Caco-2 (cell line): Measurements from ENCODE around the gene ARPC4. TPM values are rescaled to one million over a fixed set of nuclear protein-coding genes. Genes with fewer than 3 reads are reported as not detected.

Experiments used
- BruUV-seq: library from RNA; stranded (reverse); fragments of 400-500 nt; replicated peaks from 2 replicates; lab custom pipeline; 2021; lab: Mats Ljungman, UMichigan
- CTCF ChIA-PET: fragments of 300-600 bp; sonication (Branson Sonifier 250); formaldehyde crosslinking; loops from one replicate; lab custom pipeline; 2022; ENCODE audit warnings: antibody characterized with exemption; lab: Charles Lee
- POLR2A ChIA-PET: fragments of 300-600 bp; sonication (Branson Sonifier 250); formaldehyde crosslinking; loops from one replicate; lab custom pipeline; 2022; ENCODE audit warnings: antibody characterized with exemption; lab: Charles Lee
- DNase-seq, 2 experiments: peaks; one replicate each; pipeline versions ENCODE4 v3.0.0 to v3.0.0-alpha.2; 2020 to 2022
- H3K27me3 ChIP-seq: replicated peaks from 2 replicates; pipeline ENCODE4 v1.6.0; 2011; ENCODE audit warnings: low read length; ENCODE audit not compliant: control insufficient read depth, insufficient read depth
- H3K36me3 ChIP-seq: 2 replicates; pipeline ENCODE4 v1.5.1; 2011; ENCODE audit warnings: low read length; ENCODE audit not compliant: control insufficient read depth, insufficient read depth
- H3K4me1 ChIP-seq: fragments of 250-450 bp; sonication (Bioruptor Pico); 2 replicates; pipeline ENCODE4 v1.5.1; 2020; ENCODE audit warnings: mild to moderate bottlenecking
- H3K4me3 ChIP-seq: 2 replicates; pipeline ENCODE4 v1.5.1; 2011; ENCODE audit warnings: low read depth, mild to moderate bottlenecking, control low read depth, low read length
- H3K9me3 ChIP-seq: fragments of 250-450 bp; sonication (Bioruptor Pico); 2 replicates; pipeline ENCODE4 v1.5.1; 2020; ENCODE audit warnings: mild to moderate bottlenecking, moderate library complexity
- H3K27ac Mint-ChIP-seq: one replicate; pipeline ENCODE4 v1.8.0; 2022; ENCODE audit warnings: mixed read lengths; ENCODE audit not compliant: unreplicated experiment
- H3K27me3 Mint-ChIP-seq: one replicate; pipeline ENCODE4 v1.8.0; 2022; ENCODE audit warnings: mixed read lengths; ENCODE audit not compliant: insufficient read depth, unreplicated experiment
- H3K36me3 Mint-ChIP-seq: one replicate; pipeline ENCODE4 v1.8.0; 2022; ENCODE audit warnings: mild to moderate bottlenecking, mixed read lengths; ENCODE audit not compliant: insufficient read depth, unreplicated experiment
- H3K4me1 Mint-ChIP-seq: one replicate; pipeline ENCODE4 v1.8.0; 2022; ENCODE audit warnings: low read depth, mixed read lengths; ENCODE audit not compliant: unreplicated experiment
- H3K4me3 Mint-ChIP-seq: one replicate; pipeline ENCODE4 v1.8.0; 2022; ENCODE audit warnings: mild to moderate bottlenecking, moderate library complexity, mixed read lengths; ENCODE audit not compliant: unreplicated experiment
- H3K9me3 Mint-ChIP-seq: one replicate; pipeline ENCODE4 v1.8.0; 2022; ENCODE audit warnings: mixed read lengths; ENCODE audit not compliant: unreplicated experiment
- intact Hi-C: fragments of 100-400 bp; cut with micrococcal nuclease; formaldehyde crosslinking; loops from one replicate; pipeline ENCODE4 v1.10.0; 2022; ENCODE audit not compliant: unreplicated experiment
- total RNA-seq: library from RNA; stranded (reverse); gene quantifications from 2 replicates; pipeline ENCODE4 v1.2.3, GENCODE V29; 2022
- TF ChIP-seq, protein P1 (sequence below), 2 experiments: fragments of 200-600 bp in 1 of 2; IDR thresholded peaks; 1 replicate in 1 of 2; 2 replicates in 1 of 2; pipeline versions ENCODE4 v1.5.1 to v1.8.0; 2011 to 2022; ENCODE audit warnings: antibody characterized with exemption in 1 of 2, control low read depth in 1 of 2, inconsistent platforms in 1 of 2, low read depth in 1 of 2, low read length in 1 of 2, mild to moderate bottlenecking in 1 of 2, moderate library complexity in 1 of 2; ENCODE audit not compliant: insufficient read depth in 1 of 2, severe bottlenecking in 1 of 2, unreplicated experiment in 1 of 2

The ARPC4 gene
- total RNA-seq, 1 experiment from 2014 or later, result 158 TPM

DNA sequence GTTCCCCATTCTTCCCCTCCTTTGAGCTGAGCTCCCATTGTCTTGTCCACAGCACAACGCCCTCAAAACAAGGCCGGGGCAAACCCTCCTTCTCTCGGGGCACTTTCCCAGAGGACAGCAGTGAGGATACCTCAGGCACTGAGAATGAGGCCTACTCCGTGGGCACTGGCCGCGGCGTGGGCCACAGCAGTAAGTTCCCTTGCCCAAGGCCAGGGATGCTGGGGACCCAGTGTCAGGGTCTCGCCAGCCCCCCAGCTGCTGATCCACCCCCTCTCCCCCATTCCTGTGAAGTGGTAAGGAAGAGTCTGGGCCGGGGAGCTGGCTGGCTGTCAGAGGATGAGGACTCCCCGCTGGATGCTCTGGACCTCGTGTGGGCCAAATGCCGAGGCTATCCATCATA is 47.4 kb upstream of the ARPC4 start:
- intact Hi-C loops, result no loop called here
- H3K36me3 ChIP-seq, result peaks cover 5% of the 10 kb centered on the region
- H3K27ac Mint-ChIP-seq, result no peak overlapping the region

DNA sequence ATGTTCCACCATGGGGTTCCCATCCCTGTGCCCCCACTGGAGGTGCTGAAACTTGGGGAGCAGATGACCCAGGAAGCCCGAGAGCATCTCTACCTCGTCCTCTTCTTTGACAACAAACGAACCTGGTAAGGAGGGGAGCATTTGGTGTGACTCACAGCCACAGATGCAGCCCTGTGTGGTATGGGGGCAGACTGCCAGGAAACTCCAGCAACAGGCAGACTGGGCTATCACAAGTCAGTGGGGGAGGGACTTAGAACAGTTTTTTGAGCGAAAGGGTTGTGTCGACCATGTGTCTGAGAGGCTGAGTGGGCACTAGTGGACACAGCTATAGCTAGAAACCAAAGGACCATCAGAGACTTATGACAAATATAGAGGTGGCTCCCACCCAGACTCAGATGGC is 46.6 kb upstream of the ARPC4 start:
- TF ChIP-seq, protein P1, sequence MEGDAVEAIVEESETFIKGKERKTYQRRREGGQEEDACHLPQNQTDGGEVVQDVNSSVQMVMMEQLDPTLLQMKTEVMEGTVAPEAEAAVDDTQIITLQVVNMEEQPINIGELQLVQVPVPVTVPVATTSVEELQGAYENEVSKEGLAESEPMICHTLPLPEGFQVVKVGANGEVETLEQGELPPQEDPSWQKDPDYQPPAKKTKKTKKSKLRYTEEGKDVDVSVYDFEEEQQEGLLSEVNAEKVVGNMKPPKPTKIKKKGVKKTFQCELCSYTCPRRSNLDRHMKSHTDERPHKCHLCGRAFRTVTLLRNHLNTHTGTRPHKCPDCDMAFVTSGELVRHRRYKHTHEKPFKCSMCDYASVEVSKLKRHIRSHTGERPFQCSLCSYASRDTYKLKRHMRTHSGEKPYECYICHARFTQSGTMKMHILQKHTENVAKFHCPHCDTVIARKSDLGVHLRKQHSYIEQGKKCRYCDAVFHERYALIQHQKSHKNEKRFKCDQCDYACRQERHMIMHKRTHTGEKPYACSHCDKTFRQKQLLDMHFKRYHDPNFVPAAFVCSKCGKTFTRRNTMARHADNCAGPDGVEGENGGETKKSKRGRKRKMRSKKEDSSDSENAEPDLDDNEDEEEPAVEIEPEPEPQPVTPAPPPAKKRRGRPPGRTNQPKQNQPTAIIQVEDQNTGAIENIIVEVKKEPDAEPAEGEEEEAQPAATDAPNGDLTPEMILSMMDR (IDR thresholded peaks at IDR 0.05; ENCODE audit: insufficient read depth in 1 of 2, low read depth in 1 of 2, low read length in 1 of 2, severe bottlenecking in 1 of 2, unreplicated experiment in 1 of 2), result no peak
- POLR2A ChIA-PET, result no interaction called here
- no peak overlapping the region for H3K4me3 Mint-ChIP-seq

More for the DNA sequence above, 47.4 kb upstream of the ARPC4 start:
- no TSS peak for BruUV-seq
- Histone ChIP-seq H3K27me3 (no peaks in the 10 kb centered on the region), H3K9me3 (no peaks in the 10 kb centered on the region), H3K4me1 (0 out of 2 replicates have a peak, but pooled peaks cover 4% of the 10 kb centered on the region), H3K4me3 (no peak overlapping the region)
- Mint-ChIP-seq H3K27me3 (no peaks in the 10 kb centered on the region), H3K9me3 (no peaks in the 10 kb centered on the region), H3K4me3 (no peak overlapping the region), H3K4me1 (no peaks in the 10 kb centered on the region), H3K36me3 (peaks cover 39% of the 10 kb centered on the region)
- TF ChIP-seq, protein P1 (IDR thresholded peaks at IDR 0.05; ENCODE audit: insufficient read depth in 1 of 2, low read depth in 1 of 2, low read length in 1 of 2, severe bottlenecking in 1 of 2, unreplicated experiment in 1 of 2), result no peak
- no peak for DNase-seq
- CTCF ChIA-PET, result no interaction called here
- POLR2A ChIA-PET, result no interaction called here

DNA sequence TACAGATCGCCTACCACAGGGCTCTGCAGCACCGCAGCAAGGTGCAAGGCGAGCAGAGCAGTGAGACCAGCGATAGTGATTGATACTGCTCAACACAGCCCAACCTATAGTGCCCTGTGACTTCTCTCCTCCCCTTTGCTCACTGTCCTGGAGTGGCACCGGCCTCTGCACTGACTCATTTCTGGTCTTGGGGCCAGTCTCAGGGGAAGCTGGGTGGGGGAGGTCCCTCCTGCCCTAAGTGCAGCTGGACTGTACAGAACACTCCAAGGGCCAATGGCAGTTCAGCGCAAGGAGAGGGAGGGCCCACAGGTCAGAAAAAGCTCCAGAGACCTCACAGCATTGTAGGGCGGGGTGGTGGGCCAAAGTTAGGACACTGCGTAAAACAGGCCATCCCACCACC is 45.6 kb upstream of the ARPC4 start:
- intact Hi-C loops, result no loop called here
- H3K4me3 Mint-ChIP-seq, result no peak overlapping the region
- TF ChIP-seq, protein P1 (IDR thresholded peaks at IDR 0.05; ENCODE audit: insufficient read depth in 1 of 2, low read depth in 1 of 2, low read length in 1 of 2, severe bottlenecking in 1 of 2, unreplicated experiment in 1 of 2), result no peak
- Histone ChIP-seq H3K27me3 (no peaks in the 10 kb centered on the region), H3K4me1 (peaks cover 8% of the 10 kb centered on the region; the same call in 1 of the 2 replicates), H3K9me3 (no peaks in the 10 kb centered on the region), H3K36me3 (peaks cover 3% of the 10 kb centered on the region; the same call in 1 of the 2 replicates), H3K4me3 (no peak overlapping the region)
- no TSS peak for BruUV-seq
- H3K27ac Mint-ChIP-seq, result no peak overlapping the region
- peaks cover 24% of the 10 kb centered on the region for H3K36me3 Mint-ChIP-seq
- POLR2A ChIA-PET, result no interaction called here
- H3K9me3 Mint-ChIP-seq, result no peaks in the 10 kb centered on the region
- H3K27me3 Mint-ChIP-seq, result no peaks in the 10 kb centered on the region
- CTCF ChIA-PET, result no interaction called here
- no peaks in the 10 kb centered on the region for H3K4me1 Mint-ChIP-seq
- no peak for DNase-seq

More for the DNA sequence above, 46.6 kb upstream of the ARPC4 start:
- Histone ChIP-seq H3K4me3 (no peak overlapping the region), H3K36me3 (peaks cover 3% of the 10 kb centered on the region), H3K27me3 (no peaks in the 10 kb centered on the region), H3K9me3 (no peaks in the 10 kb centered on the region), H3K4me1 (peaks cover 7% of the 10 kb centered on the region; the same call in 1 of the 2 replicates)
- Mint-ChIP-seq H3K4me1 (no peaks in the 10 kb centered on the region), H3K36me3 (peaks cover 31% of the 10 kb centered on the region), H3K27ac (no peak overlapping the region), H3K27me3 (no peaks in the 10 kb centered on the region), H3K9me3 (no peaks in the 10 kb centered on the region)
- CTCF ChIA-PET, result no interaction called here
- intact Hi-C loops, result no loop called here
- DNase-seq, result no peak
- no TSS peak for BruUV-seq
